Activated CD8-positive, alpha-beta memory T cell treated with anti-CD3 and anti-CD28 coated beads for 36 hours (primary cell): ENCODE measurements around the gene EHMT2. TPM values are rescaled to one million over a fixed set of nuclear protein-coding genes. Genes with fewer than 3 reads are reported as not detected.
"Not testable (repeated sequence)": the region's sequence is repeated elsewhere in the genome, so short reads cannot be mapped to it uniquely, and the experiment has no call there.

Experiments
- CTCF ChIA-PET: fragments of 350-600 bp; sonication (Branson Sonifier 250); formaldehyde crosslinking; loops from one replicate; lab custom pipeline; 2021; ENCODE audit warnings: antibody characterized with exemption; lab: Charles Lee
- POLR2A ChIA-PET: fragments of 350-600 bp; sonication (Branson Sonifier 250); formaldehyde crosslinking; loops from one replicate; lab custom pipeline; 2021; ENCODE audit warnings: antibody characterized with exemption; lab: Charles Lee
- total RNA-seq, 2 experiments: library from RNA; stranded (reverse); gene quantifications; one replicate each; pipeline ENCODE4 v1.2.3, GENCODE V29; 2021

Gene EHMT2
- total RNA-seq: 10 to 100 TPM; 67.4 to 67.8 TPM

DNA sequence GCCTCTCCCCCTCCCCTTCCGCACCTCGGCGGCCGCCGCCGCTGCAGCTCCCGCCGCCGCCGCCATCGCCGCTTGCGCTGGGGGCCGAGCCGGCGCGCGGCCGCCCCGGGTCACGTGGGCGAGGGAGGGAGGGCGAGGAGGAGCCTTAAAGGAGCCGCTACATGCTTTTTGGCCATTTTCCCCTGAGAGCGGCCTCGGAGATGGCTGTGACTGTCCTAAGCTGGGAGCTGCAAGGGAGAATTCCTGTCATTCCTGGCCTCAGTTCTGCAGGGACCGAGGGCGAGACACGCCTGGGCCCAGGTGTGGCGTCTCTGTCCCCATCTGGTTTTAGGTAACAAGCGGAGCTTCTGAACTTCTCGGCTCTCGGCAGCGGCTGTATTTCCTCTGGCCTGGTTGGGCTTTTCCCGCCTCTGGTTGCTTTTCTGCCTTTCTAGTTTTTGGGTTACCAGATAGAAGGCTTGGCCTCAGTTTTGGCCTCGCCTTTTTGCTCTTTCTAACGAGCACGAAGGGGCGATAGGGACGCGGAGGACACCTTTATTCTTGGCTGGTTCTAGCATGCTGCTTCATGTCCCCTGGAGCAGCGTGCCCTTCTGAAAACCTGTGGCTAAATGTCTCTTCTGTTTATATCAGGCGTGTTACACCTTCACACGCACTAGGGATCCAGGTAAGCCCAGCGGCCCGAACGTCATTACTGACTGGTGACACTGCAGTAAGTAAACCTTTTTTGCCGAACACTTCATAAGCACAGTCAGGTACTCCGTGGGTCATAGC is at the start of gene EHMT2:
EHMT2 (minus strand) TSS at position 87 of the 771 bp plus-strand sequence; CDS start at position 66, 21 bp downstream.
- CTCF ChIA-PET: interaction anchor here (0.5 to 2.0 kb wide), 9 partner anchors 12 to 218 kb away, joined by 3 to 7 read pairs (median 4); partner anchors contain the start of genes DXO and NEU1
- POLR2A ChIA-PET: interaction anchor here (0.6 to 1.0 kb wide), 3 partner anchors 21 to 293 kb away, joined by 3 to 4 read pairs (median 4); partner anchors contain the start of genes NELFE and SKIC2

DNA sequence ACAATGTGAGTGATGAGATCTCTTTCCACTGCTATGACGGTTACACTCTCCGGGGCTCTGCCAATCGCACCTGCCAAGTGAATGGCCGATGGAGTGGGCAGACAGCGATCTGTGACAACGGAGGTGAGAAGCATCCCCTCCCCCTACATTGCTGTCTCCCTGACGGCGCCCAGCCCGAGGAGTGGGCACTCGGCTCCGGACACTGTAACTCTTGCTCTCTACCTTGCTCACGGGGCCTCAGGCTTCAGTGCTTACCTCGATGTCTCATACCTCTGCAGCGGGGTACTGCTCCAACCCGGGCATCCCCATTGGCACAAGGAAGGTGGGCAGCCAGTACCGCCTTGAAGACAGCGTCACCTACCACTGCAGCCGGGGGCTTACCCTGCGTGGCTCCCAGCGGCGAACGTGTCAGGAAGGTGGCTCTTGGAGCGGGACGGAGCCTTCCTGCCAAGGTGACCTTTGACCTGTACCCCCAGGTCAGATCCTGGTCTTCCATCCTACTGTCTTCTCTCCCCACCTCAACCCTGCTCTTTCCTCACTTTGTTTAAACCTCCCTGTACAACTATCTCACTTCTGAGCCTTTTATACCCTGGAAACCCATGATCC is 49.7 kb upstream of the EHMT2 start:
- POLR2A ChIA-PET: no interaction called here
- CTCF ChIA-PET: no interaction called here

DNA sequence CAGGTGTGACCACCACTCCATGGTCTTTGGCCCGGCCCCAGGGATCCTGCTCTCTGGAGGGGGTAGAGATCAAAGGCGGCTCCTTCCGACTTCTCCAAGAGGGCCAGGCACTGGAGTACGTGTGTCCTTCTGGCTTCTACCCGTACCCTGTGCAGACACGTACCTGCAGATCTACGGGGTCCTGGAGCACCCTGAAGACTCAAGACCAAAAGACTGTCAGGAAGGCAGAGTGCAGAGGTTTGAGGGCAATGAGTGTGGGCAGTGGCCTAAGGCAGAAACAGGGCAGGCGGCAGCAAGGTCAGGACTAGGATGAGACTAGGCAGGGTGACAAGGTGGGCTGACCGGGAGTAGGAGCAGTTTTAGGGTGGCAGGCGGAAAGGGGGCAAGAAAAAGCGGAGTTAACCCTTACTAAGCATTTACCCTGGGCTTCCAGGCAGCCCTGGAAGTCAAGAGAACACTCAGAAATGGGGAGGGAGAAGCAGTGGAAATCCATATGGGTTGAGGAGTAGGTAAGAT is 48.9 kb upstream of the EHMT2 start:
- CTCF ChIA-PET: no interaction called here
- POLR2A ChIA-PET: no interaction called here

DNA sequence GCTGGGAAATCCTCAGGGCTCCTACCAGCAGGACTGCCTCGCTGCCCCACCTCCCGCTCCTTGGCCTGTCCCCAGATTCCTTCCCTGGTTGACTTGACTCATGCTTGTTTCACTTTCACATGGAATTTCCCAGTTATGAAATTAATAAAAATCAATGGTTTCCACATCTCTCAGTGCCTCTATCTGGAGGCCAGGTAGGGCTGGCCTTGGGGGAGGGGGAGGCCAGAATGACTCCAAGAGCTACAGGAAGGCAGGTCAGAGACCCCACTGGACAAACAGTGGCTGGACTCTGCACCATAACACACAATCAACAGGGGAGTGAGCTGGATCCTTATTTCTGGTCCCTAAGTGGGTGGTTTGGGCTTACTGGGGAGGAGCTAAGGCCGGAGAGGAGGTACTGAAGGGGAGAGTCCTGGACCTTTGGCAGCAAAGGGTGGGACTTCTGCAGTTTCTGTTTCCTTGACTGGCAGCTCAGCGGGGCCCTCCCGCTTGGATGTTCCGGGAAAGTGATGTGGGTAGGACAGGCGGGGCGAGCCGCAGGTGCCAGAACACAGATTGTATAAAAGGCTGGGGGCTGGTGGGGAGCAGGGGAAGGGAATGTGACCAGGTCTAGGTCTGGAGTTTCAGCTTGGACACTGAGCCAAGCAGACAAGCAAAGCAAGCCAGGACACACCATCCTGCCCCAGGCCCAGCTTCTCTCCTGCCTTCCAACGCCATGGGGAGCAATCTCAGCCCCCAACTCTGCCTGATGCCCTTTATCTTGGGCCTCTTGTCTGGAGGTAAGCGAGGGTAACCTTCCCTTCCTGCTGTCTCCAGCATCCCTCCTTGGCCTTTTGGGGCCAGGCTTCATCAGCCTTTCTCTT is 48.2 kb upstream of the EHMT2 start, which contains the start of gene CFB:
CFB (plus strand) TSS at position 589 of the 863 bp plus-strand sequence; CDS start at position 716, 127 bp downstream.
- ChIA-PET CTCF (interaction anchor here (0.6 to 1.0 kb wide), 2 partner anchors 13 to 16 kb away, joined by 3 to 4 read pairs; partner anchors contain the start of genes NELFE and SKIC2), POLR2A (interaction anchor here (0.6 kb wide), 1 partner anchor 189 kb away, joined by 7 read pairs; no protein-coding TSS in a partner anchor)

DNA sequence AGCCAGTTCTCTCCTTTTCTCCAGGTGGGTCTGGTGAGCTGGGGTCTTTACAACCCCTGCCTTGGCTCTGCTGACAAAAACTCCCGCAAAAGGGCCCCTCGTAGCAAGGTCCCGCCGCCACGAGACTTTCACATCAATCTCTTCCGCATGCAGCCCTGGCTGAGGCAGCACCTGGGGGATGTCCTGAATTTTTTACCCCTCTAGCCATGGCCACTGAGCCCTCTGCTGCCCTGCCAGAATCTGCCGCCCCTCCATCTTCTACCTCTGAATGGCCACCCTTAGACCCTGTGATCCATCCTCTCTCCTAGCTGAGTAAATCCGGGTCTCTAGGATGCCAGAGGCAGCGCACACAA is 47.6 kb upstream of the EHMT2 start:
- POLR2A ChIA-PET: interaction anchor here (0.5 kb wide), 1 partner anchor 210 kb away, joined by 3 read pairs; no protein-coding TSS in a partner anchor
- CTCF ChIA-PET: interaction anchor here (0.6 to 1.0 kb wide), 2 partner anchors 14 to 16 kb away, joined by 3 to 4 read pairs; partner anchors contain the start of genes NELFE and SKIC2

DNA sequence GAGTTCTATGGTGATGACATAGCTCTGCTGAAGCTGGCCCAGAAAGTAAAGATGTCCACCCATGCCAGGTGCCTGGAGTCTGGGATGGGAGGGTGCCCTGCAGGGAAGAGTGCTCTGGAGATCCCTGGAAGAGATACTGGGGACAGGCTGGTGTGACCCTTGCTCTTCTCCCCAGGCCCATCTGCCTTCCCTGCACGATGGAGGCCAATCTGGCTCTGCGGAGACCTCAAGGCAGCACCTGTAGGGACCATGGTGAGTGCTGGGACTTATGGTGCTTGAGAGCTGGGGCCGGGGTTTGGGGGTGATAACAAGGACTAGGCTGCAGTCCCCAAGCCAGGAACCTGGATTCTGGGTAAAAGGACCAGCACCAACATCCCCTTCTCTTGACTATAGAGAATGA is 46.2 kb upstream of the EHMT2 start:
- ChIA-PET CTCF (no interaction called here), POLR2A (no interaction called here)

DNA sequence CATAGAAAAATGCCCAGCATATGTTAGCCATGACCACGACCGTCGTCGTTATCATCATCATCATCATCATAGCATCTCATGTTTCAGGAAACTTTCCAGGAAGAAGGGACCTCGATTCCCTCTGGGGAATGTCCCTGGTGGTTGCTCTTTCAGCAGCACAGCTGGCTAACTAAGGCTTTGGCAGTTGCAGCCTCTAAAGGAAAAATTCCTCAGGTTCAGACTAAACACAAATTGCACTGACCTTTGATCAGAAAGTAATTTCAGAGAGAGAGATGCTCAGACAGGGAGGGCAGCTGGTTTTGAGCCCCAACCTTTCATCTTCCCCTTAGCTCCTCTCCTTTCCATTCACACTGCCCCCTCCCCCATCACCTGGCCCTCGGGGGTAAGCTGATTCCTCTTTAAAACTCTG is 42.8 kb upstream of the EHMT2 start:
- POLR2A ChIA-PET: no interaction called here
- CTCF ChIA-PET: interaction anchor here (0.8 to 1.6 kb wide), 2 partner anchors 12 to 34 kb away, joined by 3 to 5 read pairs; no protein-coding TSS in a partner anchor

DNA sequence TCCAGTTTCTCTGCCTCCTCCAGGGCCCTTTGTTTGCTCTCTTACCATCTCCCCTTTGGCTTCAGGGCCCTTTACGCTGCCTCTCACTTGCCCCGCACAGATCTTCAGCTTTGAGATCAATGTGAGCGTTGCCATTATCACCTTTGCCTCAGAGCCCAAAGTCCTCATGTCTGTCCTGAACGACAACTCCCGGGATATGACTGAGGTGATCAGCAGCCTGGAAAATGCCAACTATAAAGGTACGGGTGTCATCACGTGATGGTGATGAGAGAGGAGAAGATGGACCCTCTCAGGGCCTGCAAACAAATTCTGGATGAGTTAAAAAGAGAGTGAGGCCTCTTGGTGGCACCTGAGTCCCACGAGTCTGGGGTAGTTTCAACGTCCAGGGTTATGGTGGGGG is 38.3 kb upstream of the EHMT2 start:
- POLR2A ChIA-PET: no interaction called here
- CTCF ChIA-PET: interaction anchor here (0.6 to 0.7 kb wide), 2 partner anchors 310 to 343 kb away, joined by 3 read pairs; partner anchors contain the start of gene NCR3

DNA sequence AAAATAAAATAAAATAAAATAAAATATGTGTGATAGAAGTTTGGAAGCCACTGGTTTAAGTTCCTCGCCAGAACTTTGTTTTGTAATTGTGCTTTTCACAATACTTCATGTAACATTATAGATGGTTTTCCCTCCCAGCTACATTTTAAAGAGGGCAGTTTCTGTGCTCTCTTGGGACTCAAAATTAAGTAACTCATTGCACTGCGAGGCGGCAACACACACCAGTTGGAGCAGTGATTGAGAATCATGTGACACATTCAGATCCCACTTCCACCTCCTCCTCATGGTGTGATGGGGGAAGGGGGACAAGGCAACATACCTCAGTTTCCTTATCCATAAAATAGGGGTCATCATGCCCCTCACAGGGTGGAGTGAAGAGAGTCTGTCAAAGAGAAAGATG is 37.5 kb upstream of the EHMT2 start:
- POLR2A ChIA-PET: no interaction called here
- CTCF ChIA-PET: no interaction called here

DNA sequence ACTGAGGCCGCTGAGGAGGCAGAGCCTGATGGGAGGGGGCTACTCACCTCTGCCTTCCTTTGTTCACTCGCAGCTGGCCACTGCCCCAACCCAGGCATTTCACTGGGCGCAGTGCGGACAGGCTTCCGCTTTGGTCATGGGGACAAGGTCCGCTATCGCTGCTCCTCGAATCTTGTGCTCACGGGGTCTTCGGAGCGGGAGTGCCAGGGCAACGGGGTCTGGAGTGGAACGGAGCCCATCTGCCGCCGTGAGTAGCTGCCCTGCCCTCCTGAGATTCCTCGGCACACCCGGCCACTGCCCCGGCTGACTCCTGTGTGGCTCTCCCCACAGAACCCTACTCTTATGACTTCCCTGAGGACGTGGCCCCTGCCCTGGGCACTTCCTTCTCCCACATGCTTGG is 36.0 kb upstream of the EHMT2 start:
- ChIA-PET POLR2A (no interaction called here), CTCF (interaction anchor here (0.6 kb wide), 1 partner anchor 22 kb away, joined by 4 read pairs; no protein-coding TSS in a partner anchor)

DNA sequence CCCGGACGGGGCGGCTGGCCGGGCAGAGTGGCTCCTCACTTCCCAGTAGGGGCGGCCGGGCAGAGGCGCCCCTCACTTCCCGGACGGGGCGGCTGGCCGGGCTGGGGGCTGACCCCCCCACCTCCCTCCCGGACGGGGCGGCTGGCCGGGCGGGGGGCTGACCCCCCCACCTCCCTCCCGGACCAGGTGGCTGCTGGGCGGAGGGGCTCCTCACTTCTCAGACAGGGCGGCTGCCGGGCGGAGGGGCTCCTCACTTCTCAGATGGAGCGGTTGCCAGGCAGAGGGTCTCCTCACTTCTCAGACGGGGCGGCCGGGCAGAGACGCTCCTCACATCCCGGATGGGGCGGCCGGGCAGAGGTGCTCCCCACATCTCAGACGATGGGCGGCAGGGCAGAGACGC is 34.6 kb upstream of the EHMT2 start:
- CTCF ChIA-PET, POLR2A ChIA-PET: not testable (repeated sequence)

DNA sequence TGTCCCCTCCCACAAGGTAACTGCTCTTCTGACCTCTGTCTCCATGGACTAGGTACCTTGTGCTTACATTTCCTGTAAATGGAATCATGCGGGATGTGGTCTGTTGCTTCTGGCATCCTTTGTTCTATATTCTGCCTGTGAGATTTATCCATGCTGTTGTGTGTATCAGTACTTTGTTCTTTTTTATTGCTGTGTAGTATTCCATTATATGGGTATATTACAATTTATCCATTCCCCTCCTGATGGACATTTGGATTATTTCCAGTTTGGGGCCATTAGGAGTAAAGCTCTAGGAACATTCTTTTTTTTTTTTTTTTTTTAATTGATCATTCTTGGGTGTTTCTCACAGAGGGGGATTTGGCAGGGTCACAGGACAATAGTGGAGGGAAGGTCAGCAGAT is 33.5 kb upstream of the EHMT2 start:
- CTCF ChIA-PET: no interaction called here
- POLR2A ChIA-PET: no interaction called here

DNA sequence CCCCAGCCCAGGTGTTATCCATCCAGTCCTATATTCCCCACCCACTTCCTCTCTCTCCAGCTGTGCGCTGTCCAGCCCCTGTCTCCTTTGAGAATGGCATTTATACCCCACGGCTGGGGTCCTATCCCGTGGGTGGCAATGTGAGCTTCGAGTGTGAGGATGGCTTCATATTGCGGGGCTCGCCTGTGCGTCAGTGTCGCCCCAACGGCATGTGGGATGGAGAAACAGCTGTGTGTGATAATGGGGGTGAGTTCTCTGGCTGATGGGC is 31.1 kb upstream of the EHMT2 start:
- ChIA-PET POLR2A (no interaction called here), CTCF (no interaction called here)

DNA sequence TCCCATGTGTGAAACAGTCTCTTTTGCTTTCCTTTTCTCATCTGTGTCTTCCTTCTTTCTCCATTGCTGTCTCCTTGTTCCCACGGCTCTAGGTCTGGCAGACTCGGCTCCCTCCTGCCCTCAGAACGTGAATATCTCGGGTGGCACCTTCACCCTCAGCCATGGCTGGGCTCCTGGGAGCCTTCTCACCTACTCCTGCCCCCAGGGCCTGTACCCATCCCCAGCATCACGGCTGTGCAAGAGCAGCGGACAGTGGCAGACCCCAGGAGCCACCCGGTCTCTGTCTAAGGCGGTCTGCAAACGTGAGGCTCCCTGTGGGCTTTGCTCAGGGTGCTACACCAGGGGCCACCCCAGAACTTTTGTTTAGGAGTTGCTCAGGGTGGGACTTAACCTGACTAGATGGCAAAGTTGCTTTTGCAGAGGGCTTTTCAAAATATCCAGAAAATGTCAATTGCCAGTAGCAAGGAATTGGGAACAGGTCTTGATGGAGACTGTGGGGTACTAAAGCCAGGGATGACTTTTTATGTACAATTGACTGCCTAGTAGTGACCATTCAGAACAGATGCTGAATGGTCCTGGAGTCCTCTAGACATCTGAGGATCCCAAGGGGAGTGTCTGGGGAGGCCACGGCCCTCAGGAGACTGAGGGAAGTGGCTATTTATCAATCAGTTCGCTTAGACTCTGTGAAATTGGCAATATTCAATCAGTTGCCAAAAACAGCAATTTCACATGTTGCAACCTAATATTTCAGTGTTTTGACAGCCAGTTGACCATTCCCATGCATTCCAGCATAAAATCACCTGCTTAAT is 30.6 kb upstream of the EHMT2 start:
- ChIA-PET CTCF (no interaction called here), POLR2A (no interaction called here)

DNA sequence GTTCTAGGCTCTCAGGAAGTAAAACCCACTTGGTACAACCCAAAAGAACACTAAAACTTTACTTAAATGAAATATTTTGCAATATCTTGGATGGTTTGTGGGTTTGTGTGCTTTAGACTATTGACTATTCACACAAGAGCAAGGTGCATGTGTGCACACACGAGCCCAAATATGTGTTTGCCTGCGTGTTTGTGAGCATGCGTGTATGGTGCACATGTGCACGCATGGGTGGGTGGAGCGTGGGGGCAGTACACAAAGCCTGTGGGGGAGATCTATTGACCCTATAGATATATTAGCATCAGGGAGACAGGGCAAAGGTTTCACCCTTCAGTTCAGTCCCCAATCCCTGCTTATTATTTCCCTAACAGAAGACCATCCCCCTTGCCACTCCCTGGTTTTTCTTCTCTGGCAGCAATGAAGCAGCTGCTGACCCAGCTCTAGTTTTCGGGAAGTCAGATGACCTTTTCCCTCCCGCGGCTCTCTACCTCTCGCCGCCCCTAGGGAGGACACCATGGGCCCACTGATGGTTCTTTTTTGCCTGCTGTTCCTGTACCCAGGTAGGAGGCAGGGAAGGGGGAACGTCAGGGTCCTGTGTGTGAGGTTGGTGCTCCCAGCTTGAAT is 29.9 kb upstream of the EHMT2 start, which contains the start of gene C2:
C2 (plus strand) TSS at position 476 of the 621 bp plus-strand sequence; CDS start at position 512, 36 bp downstream.
- CTCF ChIA-PET: no interaction called here
- POLR2A ChIA-PET: no interaction called here

DNA sequence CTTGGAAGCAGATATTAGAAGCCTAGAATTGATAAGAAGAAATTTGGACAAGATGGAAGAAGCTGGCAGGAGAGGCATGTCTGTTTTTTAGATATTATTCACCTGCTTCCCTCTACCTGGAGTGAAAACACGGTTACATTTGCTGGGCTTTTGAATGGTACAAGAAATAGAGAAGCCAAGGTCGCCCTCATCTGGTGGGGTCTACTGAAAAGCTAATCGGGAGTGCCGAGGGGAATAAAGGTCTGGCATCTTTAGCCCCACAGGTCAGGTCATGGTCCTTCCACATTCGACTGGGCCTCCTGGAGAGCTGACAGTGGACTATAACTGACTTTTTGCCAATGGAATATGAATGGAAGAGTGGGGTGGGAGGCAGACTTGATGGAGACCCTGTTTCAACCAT is 25.4 kb upstream of the EHMT2 start:
- ChIA-PET CTCF (interaction anchor here (1.0 to 1.4 kb wide), 3 partner anchors 14 to 87 kb away, joined by 3 to 5 read pairs (median 3); no protein-coding TSS in a partner anchor), POLR2A (no interaction called here)

DNA sequence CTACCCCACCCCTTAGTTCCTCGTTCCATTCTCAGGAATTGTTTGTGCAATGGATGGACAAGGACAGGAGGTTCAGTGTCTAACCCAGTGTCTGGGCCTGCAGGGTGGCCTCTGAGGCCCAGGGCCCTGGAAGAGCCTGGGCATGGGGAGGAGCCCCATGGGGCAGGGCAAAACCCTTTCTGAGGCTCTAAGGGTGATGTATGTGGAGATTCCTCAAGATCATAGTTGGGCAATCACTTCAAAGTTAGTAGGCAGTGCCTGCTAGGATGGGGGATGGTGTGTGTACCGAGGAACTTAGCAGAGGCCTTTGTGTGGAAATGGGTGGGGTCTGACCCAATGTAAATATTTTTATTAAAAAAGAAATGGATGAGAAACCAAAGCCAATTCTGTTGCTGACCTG is 23.3 kb upstream of the EHMT2 start:
- ChIA-PET POLR2A (interaction anchor here (0.5 kb wide), 1 partner anchor 479 kb away, joined by 16 read pairs; no protein-coding TSS in a partner anchor), CTCF (no interaction called here)
